GM19193 (cell line): ENCODE results near the gene ISM1.

ENCODE experiments used
- POLR2A ChIP-seq: IDR thresholded peaks from 4 replicates; pipeline ENCODE4 v1.6.1; 2011; ENCODE audit not compliant: insufficient read depth, insufficient read length; ENCODE audit errors: extremely low read depth

Gene ISM1

DNA sequence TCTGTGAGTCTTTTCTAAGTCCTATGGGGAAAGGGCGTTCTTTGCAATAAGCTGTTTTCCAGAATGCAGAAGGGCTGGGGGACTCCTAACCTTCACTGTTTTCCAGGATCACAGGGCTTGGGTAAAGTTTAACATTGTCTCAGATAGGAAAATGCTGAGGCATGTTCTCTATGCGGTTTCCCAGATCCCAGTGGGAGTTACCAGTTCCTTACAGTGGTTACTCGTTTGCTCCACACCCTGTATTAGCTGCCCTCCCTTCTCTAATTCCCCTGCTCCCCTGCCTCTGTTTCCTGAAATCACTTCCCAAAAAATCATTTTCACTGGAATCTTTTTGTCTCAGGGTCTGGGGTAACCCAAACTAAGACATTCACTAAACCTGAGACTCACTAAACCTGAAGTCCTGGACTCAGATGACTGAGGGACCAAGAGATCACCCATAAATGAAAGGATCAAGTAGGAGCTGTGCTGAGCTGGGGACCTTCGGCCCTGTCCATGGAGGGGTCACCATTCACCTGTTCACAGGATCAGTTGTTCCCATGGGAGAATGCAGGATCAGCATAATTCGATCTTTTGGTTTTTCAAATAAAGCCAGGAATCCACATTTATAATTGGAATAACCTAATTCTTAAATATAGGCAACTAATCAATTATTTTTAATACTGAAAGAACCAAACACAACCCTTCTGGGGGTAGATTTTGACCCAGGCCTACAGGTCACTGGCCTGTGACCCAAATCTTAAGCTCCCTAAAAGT is 76.2 kb downstream of the ISM1 start:
- TF ChIP-seq POLR2A, result no peak

DNA sequence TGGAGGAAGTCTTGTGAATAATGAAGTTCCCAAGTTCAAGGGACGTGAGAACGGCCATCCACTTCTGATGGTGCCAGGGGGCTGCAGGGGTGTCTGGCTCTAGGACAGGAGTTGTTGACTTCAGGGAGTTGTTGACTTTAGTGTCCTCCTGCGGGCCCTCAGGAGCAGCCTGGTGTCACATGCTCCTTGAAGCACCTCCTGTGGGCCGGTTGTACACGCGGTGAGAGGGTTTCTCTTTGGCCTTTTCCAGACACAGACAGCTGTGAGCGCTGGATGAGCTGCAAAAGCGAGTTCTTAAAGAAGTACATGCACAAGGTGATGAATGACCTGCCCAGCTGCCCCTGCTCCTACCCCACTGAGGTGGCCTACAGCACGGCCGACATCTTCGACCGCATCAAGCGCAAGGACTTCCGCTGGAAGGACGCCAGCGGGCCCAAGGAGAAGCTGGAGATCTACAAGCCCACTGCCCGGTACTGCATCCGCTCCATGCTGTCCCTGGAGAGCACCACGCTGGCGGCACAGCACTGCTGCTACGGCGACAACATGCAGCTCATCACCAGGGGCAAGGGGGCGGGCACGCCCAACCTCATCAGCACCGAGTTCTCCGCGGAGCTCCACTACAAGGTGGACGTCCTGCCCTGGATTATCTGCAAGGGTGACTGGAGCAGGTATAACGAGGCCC is 77.8 kb downstream of the ISM1 start:
- no peak for TF ChIP-seq POLR2A

DNA sequence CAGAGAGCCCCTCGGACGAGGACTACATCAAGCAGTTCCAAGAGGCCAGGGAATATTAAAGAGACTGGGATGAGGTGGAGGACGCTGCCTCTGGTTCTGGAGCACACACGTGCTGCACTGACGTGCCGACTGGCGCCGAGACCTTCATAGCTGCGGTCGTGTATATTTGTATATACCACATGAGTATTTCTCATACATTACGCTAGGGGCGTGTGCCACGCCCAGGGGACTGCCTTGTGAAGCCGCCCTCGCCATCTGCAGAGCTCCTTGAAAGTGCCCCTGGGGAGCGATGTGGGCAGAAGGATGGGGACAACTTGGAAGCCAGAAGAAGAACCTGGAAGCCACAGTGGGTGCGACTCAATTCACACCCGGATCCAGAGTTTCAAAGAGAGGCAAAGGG is 78.3 kb downstream of the ISM1 start:
- TF ChIP-seq POLR2A, result no peak

DNA sequence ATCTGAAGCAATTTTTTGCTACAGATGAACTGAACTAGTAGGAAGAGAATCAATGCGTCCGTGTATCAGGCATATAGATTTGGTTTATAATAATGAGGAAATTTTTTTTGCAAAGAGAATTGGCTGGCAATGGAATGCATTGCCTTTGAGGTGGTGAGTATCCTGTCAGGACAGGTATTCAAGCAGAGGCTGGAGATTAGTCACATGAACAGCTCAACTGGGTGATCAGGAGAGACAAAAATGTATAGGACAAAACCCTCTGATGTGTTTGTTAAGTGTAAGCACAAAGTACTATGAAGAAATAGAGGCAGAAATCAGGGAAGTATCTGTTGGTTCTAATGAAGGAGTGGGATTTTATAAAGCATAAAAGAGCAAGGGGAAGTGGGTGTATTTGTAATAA is 80.5 kb downstream of the ISM1 start:
- TF ChIP-seq POLR2A, result no peak

DNA sequence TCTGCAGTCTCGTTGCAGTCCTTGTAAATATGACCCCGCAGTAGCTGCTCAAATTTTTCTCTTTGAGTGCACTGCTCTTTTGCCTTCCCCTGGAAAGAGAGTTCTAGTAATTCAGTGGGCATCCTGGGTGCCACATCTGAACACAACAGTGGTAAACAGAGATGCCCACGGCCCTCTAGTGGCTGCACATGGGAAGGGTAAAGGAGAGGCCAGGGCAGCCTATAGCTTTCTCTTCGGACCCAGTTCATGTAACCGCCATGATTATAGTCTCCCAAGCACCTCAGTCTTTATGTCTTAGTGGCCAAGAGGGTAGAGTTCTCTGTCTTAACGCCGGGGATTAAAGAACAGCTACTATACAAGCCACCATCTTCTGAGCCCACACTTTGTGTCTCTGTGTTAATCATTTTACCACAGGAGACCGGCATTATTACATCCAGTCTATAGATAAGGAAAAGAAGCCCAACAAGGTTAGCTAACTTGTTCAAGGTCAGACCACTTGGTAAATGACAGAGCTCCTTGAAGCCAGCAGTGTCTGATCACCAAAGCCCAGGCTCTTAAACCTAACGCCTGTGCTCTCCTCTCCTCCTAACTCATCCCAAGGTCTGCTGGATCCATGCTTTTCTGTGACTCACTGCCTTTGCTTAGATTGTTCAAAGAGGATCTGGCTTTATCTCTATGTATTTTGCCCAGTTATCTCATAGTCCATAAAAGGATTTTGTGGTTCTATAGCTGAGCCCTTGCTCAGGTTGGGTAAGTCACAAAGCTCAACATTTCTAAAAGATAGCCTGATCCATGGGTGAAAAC is 81.8 kb downstream of the ISM1 start:
- TF ChIP-seq POLR2A, result no peak

DNA sequence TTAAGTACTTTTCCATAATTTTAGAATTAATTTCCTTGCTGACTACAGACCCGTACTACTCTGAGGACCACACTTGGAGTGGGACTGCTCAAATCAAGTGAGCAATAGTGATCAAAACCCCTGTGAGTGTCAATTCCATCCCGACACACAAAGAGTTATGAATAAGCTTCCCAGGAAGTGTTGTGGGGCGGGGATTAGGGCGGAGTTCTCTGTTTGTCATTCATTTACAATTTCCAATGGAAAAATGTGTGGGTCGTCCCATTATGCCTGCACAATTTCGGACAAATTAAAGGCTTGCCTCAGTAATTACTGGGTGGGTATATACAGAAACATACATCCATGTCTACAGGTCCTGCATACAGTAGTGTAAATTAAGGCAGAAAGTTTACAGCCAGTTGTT is 84.2 kb downstream of the ISM1 start:
- TF ChIP-seq POLR2A, result no peak

DNA sequence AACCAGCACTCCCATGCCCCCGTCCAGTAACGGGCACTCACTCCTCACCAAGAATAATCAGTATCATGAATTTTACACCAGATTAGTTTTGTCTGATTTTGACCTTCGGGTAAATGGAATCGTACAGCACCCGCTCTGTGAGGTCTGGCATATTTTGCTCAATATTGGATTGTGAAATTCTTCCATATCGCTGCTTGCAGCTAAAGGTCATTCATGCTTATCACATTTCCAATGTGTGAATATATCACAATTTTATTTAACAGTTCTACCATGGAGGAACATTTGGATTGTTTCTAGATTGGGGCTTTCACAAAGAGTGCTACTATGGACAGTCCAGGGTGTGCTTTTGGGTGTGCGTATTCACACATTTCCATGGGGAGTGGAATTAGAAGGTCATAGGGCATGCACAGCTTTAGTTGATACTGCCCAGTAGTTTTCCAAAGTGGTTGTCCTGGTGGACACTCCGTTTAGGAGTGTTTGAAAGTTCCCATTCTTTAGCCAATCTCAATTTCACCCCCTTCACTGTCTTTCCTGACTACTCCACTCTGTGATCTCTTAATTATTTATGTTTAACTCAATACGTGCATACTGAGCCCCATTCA is 86.6 kb downstream of the ISM1 start:
- TF ChIP-seq POLR2A, result no peak

DNA sequence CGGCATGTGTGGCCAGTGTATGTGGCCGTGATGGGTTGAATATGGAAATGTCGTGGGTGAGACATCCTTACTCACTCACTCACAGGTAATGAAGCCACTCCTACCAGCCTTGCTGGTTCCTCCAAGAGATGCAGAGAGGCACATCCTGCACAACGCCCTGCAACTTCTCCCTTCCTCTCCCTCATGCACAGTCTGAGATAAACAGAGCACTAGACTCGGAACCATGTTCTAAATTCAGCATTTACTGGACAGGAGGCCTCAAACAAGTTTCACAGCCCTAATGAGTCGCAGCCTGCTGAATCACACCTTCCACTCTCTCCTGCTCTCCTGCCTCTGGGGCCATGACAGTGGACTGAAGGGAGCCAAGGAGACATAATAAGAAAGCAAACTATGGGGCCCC is 91.2 kb downstream of the ISM1 start:
- TF ChIP-seq POLR2A, result no peak

DNA sequence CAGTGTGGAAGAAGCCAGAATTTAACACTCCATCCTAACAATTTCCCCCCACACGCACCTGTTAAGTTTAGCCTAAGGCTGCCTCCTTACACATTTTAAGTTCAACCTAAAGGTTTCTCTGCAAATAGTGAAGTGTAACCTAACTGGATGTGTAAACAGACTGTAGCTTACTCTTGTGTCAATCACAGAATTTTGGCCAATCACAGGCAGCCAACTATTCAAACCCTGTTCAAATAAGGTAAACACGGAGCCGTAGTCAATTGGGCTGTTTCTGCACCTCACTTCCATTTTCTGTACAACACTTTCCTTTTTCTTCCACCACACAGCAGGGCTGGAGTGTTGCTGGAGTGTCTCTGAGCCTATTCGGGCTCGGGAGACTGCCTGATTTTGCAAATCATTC is 92.1 kb downstream of the ISM1 start:
- TF ChIP-seq POLR2A, result no peak

DNA sequence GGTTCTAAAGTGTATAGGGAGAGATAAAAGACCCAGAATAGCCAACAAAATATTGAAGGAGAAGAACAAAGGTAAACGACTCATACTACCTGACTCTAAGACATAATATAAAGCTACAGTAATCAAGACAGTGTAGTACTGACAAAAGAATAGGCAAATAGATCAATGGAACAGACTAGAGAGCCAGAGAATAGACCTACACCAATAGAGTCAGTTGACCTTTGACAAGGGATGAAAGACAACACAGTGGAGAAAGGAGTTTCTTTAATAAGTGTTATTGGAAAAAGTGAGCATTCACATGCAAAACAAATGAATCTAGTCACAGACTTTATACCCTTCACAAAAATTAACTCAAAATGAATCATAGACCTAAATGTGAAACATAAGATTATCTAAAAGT is 96.4 kb downstream of the ISM1 start:
- no peak for TF ChIP-seq POLR2A

DNA sequence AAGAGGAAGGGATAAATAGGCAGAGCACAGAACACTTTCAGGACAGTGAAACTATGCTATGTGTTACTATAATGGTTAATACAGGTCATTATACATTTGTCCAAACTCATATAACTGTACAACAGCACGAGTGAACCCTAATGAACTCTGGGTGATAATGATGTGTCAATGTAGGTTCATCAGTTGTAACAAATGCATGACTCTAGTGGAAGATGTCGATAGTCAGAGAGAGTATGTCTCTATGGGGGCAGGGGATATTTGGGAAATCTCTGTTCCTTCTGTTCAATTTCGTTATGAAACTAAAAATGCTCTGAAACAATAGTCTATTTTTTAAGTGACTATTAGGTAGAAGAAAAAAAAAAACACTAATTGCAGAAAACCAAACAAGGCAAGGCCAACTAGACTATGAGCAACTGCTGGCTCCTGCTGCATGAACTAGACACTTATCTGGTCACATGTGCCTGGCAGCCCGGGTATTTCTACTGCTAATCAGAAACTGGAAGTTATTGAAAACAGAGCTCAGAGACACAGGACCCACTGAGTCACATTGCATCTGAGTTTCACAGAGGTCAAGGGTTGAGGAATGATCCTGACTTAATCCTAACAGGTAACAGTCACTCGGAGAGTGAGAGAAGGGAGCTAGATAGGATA is 97.9 kb downstream of the ISM1 start:
- TF ChIP-seq POLR2A, result no peak

DNA sequence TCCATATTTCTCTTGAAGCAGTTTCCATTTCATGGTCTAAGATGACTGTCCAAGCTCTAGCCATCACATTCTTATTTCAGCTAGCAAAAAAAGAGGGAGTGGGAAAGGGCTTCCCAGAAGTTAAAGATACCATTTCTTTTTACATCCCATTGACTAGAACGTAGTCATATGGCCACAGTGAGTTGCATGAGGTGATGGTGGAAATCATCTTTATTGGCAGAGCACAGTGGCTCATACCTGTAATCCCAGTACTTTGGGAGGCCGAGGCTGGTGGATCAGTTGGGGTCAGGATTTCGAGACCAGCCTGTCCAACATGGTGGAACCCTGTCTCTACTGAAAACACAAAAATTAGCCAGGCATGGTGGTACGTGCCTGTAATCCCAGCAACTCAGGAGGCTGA is 99.6 kb downstream of the ISM1 start:
- no peak for TF ChIP-seq POLR2A

DNA sequence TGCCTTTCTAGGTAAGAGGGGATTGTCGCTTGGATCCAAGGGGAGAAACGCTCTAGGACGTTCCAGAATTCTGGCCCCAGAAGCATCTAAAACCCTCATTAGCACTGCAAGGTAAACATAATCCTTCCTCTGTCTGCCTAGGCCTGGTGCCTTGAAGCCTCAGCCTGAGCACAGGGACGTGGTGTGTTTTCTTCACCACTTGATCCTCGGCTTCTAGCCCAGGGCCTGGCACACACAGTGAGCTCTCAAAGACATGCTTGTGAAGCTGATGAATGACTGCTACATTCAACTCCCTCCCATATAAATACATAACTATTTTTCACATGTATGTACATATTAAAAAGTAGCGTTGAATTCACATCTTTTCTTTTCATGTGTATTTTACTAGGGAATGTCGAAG is 100.3 kb downstream of the ISM1 start:
- no peak for TF ChIP-seq POLR2A

DNA sequence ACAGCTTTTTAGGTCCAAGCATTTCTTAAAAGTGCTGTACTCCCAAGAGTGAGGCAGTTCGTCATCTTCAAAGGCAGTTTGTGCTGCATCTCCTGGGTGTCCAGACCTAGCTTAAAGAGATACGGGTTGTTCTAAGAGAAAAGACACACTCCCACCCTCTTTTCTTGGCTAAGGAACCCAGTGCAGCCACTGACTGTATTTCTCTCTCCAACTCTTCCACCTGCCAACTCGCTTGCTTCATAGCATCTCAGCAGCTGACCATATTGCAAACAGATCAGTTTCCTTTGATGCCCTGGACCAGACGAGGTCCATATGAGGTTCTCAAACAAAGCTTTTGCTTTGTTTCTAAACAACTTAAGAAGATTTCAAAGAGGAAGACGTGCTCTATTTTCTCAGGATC is 101.1 kb downstream of the ISM1 start:
- TF ChIP-seq POLR2A, result no peak

DNA sequence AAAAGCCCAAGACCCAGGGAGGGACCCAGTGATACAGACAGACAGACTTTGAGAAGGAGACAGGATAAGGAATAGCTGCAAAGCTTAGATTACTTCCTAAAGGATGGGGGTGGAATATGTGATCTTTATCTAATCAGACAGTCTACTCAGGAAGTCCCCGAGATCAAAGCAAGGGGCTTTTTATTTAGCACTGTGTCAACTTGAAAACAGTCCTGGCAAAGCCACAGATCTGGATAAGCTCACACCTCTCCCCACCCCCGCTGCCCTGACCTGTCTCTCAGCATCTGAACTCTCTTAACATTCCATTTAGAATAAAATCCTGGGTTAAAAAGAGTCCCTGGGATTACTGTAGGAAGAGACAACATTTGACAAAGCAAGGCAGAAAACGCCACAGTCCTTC is 101.5 kb downstream of the ISM1 start:
- TF ChIP-seq POLR2A, result no peak

DNA sequence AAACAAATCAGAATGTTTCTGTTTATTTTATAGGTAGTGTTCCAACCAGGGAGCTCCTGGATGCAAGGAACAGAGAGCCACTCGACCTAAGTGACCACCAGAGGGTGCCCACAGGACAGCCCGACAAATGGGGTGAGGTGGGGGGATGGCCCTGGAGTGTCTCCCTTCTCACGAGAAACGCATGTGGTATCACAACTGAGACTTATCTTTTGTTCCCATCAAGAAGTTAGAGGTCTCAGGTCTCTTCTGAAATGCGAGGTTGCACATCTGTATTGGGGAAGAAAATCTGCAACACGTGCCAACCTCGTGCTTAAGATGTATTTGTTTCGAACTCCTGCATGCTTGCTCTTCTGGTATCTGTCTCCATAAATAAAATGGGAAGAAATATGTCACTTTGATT is 104.0 kb downstream of the ISM1 start:
- TF ChIP-seq POLR2A, result no peak

DNA sequence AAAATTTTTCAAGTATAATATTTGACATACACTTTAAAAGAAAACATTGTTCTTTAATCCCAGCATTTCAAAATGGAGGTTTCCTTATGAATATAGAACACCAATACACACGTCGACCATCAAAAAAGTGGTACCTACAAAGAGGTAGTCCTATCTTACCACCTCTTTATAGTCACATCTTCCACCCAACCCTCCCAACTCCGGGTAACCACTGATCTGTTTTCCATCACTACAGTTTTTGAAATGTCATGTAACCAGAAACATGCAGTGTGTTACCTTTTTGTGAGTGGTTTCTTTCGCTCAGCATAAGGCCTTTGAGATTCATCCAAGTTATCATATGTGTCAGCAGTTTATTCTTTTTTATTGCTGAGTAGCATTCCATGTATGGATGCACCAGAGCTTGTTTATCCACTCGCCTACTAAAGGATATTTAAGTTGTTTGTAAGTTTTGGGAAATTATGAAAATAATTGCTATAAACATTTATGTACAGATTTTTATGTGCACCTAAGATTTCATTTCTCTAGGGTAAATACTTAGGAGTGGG is 104.8 kb downstream of the ISM1 start:
- TF ChIP-seq POLR2A, result no peak
